Gastrocnemius medialis (tissue), 4 donors: ENCODE data around the gene TMEM236. TPM values are rescaled to one million over a fixed set of nuclear protein-coding genes. Genes with fewer than 3 reads are reported as not detected.

ENCODE experiments used
- ATAC-seq, 2 donors: fragments of 150-250 bp; one replicate each; pipeline ENCODE4 v1.9.1; 2016
- DNase-seq, 2 donors: peaks; one replicate each; pipeline ENCODE4 v3.0.0-alpha.2; 2019
- H3K27ac ChIP-seq, 4 donors: fragments of 200-600 bp; sonication (generic); 1 replicate in 1 of 4; 2 replicates in 3 of 4; pipeline ENCODE4 v1.5.1; 2016 to 2018; ENCODE audit warnings: mild to moderate bottlenecking in 2 of 4, moderate library complexity in 1 of 4
- H3K27me3 ChIP-seq, 3 donors: fragments of 200-600 bp; sonication (generic) in 2 of 3; 1 replicate in 1 of 3; 2 replicates in 2 of 3; pipeline versions ENCODE4 v1.5.1 to v1.6.0; 2016 to 2019; ENCODE audit warnings: mild to moderate bottlenecking in 1 of 3, moderate library complexity in 1 of 3
- H3K36me3 ChIP-seq, 2 donors: fragments of 200-600 bp; sonication (generic) in 1 of 2; one replicate each; pipeline ENCODE4 v1.5.1; 2017 to 2018
- H3K4me1 ChIP-seq, 2 donors: fragments of 200-600 bp; sonication (generic) in 1 of 2; one replicate each; pipeline ENCODE4 v1.5.1; 2016 to 2017; ENCODE audit warnings: mild to moderate bottlenecking in 2 of 2
- H3K4me3 ChIP-seq, 4 donors: fragments of 200-600 bp; sonication (generic) in 3 of 4; 1 replicate in 1 of 4; 2 replicates in 3 of 4; pipeline ENCODE4 v1.5.1; 2016 to 2019; ENCODE audit warnings: mild to moderate bottlenecking in 2 of 4
- H3K9me3 ChIP-seq, 3 donors: fragments of 200-600 bp; sonication (generic) in 2 of 3; 1 replicate in 1 of 3; 2 replicates in 2 of 3; pipeline ENCODE4 v1.5.1; 2016 to 2019
- POLR2A ChIP-seq, 2 donors: fragments of 450-650 bp; IDR thresholded peaks; one replicate each; pipeline ENCODE4 v1.6.1; 2017; ENCODE audit warnings: antibody characterized with exemption in 2 of 2, mild to moderate bottlenecking in 2 of 2, moderate library complexity in 2 of 2
- in situ Hi-C, 4 donors: fragments of 200-750 bp; cut with MboI; loops; one replicate each; pipeline versions ENCODE4 v1.15.0 to v1.8.0; 2017; ENCODE audit warnings: low sequenced_read_pairs in 4 of 4
- intact Hi-C: fragments of 100-400 bp; cut with DNase I; formaldehyde crosslinking; loops from one replicate; pipeline ENCODE4 v1.15.1; 2023; ENCODE audit warnings: low total_unique reads
- total RNA-seq, 4 donors: library from RNA; depleted of rRNA; stranded (reverse); fragments of >200 nt; gene quantifications; one replicate each; pipeline versions ENCODE4 v1.1.0 to v1.2.3, GENCODE V29; 2016
- TF ChIP-seq, protein P1 (sequence below), 5 experiments: fragments of 450-650 bp in 3 of 5; fragments of 200-600 bp in 2 of 5; sonication (generic) in 2 of 5; IDR thresholded peaks in 4 of 5; conservative IDR thresholded peaks in 1 of 5; 1 replicate in 4 of 5; 2 replicates in 1 of 5; pipeline ENCODE4 v1.5.1; 2016 to 2019; ENCODE audit warnings: antibody characterized with exemption in 5 of 5, mild to moderate bottlenecking in 3 of 5, moderate library complexity in 3 of 5

TMEM236 gene
- total RNA-seq, 4 donors from 2014 or later, result 0.27 to 0.98 (median 0.64) TPM

DNA sequence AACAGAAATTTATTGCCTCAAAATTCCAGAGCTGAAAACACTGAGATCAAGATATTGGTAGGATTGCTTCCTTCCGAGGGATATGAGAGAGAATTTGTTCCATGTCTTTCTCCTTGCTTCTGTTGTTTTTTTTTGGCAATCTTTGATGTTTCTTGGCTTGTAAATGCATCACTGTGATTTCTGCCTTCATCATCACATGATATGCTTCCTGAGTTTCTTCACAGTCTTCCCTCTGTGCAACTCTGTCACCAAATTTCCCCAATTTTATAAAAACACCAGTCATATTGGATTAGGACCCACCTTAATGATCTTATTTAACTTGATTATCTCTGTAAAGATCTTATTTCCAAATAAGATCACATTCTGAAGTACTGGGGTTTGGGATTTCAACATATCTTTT is 14.7 kb downstream of the TMEM236 start:
- H3K27me3 ChIP-seq, result no peaks in the 10 kb centered on the region
- no peak for DNase-seq
- in situ Hi-C loops (no loop called here), intact Hi-C loops (no loop called here)
- no peak for ATAC-seq
- TF ChIP-seq, protein P1, sequence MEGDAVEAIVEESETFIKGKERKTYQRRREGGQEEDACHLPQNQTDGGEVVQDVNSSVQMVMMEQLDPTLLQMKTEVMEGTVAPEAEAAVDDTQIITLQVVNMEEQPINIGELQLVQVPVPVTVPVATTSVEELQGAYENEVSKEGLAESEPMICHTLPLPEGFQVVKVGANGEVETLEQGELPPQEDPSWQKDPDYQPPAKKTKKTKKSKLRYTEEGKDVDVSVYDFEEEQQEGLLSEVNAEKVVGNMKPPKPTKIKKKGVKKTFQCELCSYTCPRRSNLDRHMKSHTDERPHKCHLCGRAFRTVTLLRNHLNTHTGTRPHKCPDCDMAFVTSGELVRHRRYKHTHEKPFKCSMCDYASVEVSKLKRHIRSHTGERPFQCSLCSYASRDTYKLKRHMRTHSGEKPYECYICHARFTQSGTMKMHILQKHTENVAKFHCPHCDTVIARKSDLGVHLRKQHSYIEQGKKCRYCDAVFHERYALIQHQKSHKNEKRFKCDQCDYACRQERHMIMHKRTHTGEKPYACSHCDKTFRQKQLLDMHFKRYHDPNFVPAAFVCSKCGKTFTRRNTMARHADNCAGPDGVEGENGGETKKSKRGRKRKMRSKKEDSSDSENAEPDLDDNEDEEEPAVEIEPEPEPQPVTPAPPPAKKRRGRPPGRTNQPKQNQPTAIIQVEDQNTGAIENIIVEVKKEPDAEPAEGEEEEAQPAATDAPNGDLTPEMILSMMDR (IDR thresholded peaks at IDR 0.05 in 4 of 5, conservative IDR thresholded peaks at IDR 0.05 in 1 of 5), result no peak
- no peak for TF ChIP-seq POLR2A (IDR thresholded peaks at IDR 0.05)
- H3K27ac ChIP-seq, result no peak overlapping the region
- no peaks in the 10 kb centered on the region for H3K36me3 ChIP-seq
- no peak overlapping the region for H3K4me3 ChIP-seq
- no peaks in the 10 kb centered on the region for H3K9me3 ChIP-seq
- H3K4me1 ChIP-seq, result no peaks in the 10 kb centered on the region

DNA sequence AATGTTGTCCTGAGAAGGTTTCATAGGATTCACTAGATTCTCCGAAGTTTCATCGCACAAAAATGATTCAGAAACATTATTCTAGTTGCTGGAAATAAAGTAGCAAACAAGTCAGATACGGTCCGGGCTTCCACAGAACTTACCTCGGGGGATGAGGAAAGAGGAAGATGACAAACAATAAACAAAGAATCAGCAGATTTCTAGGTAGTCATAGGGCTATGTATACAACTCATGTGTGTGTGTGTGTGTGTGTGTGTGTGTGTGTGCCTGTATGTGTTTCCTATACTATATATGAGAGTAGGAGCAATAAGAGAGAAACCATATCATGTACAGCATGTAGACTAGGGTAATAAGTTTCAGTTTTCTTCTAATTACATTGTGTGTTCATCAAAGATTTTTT is 16.5 kb downstream of the TMEM236 start:
- ATAC-seq, result no peak
- H3K9me3 ChIP-seq, result no peaks in the 10 kb centered on the region
- H3K27me3 ChIP-seq, result no peaks in the 10 kb centered on the region
- H3K27ac ChIP-seq, result no peak overlapping the region
- H3K36me3 ChIP-seq, result no peaks in the 10 kb centered on the region
- in situ Hi-C loops (no loop called here), intact Hi-C loops (no loop called here)
- TF ChIP-seq, protein P1 (IDR thresholded peaks at IDR 0.05 in 4 of 5, conservative IDR thresholded peaks at IDR 0.05 in 1 of 5), result no peak
- no peak for TF ChIP-seq POLR2A (IDR thresholded peaks at IDR 0.05)
- no peaks in the 10 kb centered on the region for H3K4me1 ChIP-seq
- H3K4me3 ChIP-seq, result no peak overlapping the region
- no peak for DNase-seq

DNA sequence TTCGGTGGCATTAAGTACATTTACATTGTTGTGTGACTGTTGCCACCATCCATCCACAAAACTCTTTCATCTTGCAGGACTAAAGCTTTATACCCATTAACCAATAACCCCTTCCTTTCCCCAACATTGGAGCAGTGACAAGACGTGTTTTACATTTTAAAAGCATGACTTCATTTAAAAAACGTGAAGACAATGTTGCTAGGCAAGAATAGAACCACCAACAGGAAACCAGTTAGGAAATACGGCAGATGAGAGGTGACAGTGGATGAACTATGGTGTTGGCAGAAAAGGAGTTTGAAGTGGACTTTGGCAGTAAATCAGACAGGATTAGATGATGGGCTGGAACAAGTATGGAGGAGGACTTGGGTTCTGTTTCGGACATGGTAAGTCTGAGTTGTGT is 17.0 kb downstream of the TMEM236 start:
- H3K27me3 ChIP-seq, result no peaks in the 10 kb centered on the region
- intact Hi-C loops, result no loop called here
- ATAC-seq, result no peak

DNA sequence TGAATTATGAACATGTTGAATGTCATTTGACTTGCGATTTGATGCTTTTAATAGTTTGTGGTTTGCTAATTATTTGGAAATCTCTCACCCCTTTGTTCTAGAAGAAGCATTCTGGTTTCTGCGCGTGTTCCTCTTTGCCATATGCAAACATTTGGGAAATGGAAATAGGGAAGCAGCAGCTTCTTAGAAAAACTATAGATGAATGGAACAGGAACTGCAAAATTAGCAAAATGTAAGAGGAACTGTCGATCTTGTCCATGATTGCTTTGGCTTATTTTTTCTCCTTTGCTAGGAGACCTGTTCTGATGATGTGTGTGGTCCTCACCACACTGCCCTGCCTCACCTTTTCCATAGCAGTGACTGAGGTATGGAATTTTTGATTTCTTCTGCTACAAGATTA is 19.0 kb downstream of the TMEM236 start:
- Histone ChIP-seq H3K27ac (no peak overlapping the region), H3K27me3 (no peaks in the 10 kb centered on the region), H3K36me3 (no peaks in the 10 kb centered on the region), H3K9me3 (no peaks in the 10 kb centered on the region), H3K4me1 (no peaks in the 10 kb centered on the region), H3K4me3 (no peak overlapping the region)
- ATAC-seq (no peak), DNase-seq (no peak)
- TF ChIP-seq, protein P1 (IDR thresholded peaks at IDR 0.05 in 4 of 5, conservative IDR thresholded peaks at IDR 0.05 in 1 of 5), result no peak
- no peak for TF ChIP-seq POLR2A (IDR thresholded peaks at IDR 0.05)
- intact Hi-C loops (no loop called here), in situ Hi-C loops (no loop called here)

More for the DNA sequence above, 17.0 kb downstream of the TMEM236 start:
- in situ Hi-C loops, result no loop called here
- TF ChIP-seq POLR2A (IDR thresholded peaks at IDR 0.05), result no peak
- TF ChIP-seq, protein P1 (IDR thresholded peaks at IDR 0.05 in 4 of 5, conservative IDR thresholded peaks at IDR 0.05 in 1 of 5), result no peak
- Histone ChIP-seq H3K36me3 (no peaks in the 10 kb centered on the region), H3K27ac (no peak overlapping the region), H3K4me1 (no peaks in the 10 kb centered on the region), H3K4me3 (no peak overlapping the region), H3K9me3 (no peaks in the 10 kb centered on the region)
- DNase-seq, result no peak

DNA sequence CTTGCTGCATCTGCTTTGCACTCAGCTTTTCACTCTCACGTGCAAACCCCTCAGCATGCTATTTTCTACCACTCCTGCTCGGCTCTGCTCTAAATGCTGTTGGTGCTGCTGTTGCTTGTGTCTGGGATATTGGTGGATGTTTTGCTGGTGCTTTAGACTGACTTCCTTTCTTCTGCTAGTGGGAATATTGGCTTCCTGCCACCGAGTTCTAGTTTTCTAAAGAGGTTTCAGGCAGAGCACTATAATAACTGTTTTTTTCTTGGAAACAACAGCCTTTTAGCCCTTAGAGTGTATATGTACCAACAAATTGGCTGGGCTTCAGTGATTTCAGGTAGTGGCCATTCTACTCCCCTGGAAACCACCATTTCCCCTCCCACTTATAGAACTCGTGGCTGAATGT is 27.8 kb downstream of the TMEM236 start:
- no peak for ATAC-seq
- TF ChIP-seq POLR2A (IDR thresholded peaks at IDR 0.05), result no peak
- TF ChIP-seq, protein P1 (IDR thresholded peaks at IDR 0.05 in 4 of 5, conservative IDR thresholded peaks at IDR 0.05 in 1 of 5), result no peak
- Histone ChIP-seq H3K27me3 (no peaks in the 10 kb centered on the region), H3K36me3 (no peaks in the 10 kb centered on the region), H3K4me1 (peaks cover 12 to 31% of the 10 kb centered on the region in 2 donors), H3K4me3 (no peak overlapping the region), H3K27ac (no peak overlapping the region), H3K9me3 (no peaks in the 10 kb centered on the region)
- DNase-seq, result no peak
- intact Hi-C loops, result loop anchor here (5.0 kb wide), 1 partner anchor 32 kb away; no protein-coding TSS in a partner anchor
- in situ Hi-C loops, result no loop called here
